Muscle of back (tissue), 11 donors: ENCODE results near the gene KLF13. TPM values are rescaled to one million over a fixed set of nuclear protein-coding genes. Genes with fewer than 3 reads are reported as not detected.

Experiments
- DNase-seq, 3 donors: peaks; one replicate each; pipeline versions ENCODE4 v3.0.0 to v3.0.0-alpha.2; 2013
- polyA plus RNA-seq, 10 donors: library from polyadenylated mRNA; unstranded; fragments of 120-200 nt; gene quantifications; one replicate each; pipeline ENCODE4 v1.2.1, GENCODE V29; 2013; ENCODE audit not compliant: insufficient read length in 10 of 10

The KLF13 gene
- polyA plus RNA-seq, 10 donors, result 32.4 to 48.3 (median 36.5) TPM

DNA sequence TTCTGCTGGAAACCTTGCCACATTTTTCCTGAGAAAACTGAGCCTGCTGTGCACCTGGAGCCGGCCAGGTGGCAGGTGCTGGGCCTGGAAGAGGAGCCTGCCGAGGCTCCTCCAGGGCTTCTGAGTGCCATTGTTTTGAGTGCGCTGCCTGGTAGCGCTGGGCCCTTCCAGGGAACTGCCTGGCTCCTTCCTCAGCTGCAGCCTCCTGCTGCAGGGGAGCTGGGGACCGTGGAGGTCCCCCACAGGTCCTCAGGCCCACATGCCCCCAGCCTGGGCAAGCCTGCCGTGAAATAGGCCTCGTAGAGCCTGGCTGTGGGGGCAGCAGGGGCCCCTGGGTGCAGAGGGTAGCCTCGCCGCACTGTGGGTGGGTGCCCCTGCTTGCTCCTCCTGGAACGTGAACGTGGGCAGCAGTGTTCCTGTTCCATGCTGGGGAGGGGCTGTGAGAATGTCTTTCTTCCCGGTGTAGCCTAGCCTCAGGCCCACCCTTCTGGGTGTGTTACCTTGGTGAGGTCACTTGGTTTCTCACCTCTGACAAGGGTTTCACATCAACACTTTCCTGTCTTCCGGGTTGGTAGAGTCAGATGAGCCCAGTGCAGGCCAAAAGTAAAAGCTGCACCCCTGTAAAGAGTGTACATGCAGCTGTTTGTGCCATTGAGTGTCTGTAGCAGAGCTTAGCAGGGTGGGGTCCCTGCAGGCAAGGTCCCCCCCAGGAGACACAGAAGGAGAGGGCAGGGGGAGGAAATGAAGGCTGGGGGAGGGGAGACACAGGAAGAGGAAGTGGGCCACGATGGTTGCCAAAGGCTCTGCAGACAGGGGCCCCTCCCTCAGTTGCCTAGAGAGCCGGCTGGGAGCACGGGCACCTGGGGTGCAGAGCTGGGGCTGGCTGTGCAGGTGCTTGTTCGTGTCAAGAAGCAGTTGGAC is 34.5 kb downstream of the KLF13 start:
- DNase-seq, result no peak

DNA sequence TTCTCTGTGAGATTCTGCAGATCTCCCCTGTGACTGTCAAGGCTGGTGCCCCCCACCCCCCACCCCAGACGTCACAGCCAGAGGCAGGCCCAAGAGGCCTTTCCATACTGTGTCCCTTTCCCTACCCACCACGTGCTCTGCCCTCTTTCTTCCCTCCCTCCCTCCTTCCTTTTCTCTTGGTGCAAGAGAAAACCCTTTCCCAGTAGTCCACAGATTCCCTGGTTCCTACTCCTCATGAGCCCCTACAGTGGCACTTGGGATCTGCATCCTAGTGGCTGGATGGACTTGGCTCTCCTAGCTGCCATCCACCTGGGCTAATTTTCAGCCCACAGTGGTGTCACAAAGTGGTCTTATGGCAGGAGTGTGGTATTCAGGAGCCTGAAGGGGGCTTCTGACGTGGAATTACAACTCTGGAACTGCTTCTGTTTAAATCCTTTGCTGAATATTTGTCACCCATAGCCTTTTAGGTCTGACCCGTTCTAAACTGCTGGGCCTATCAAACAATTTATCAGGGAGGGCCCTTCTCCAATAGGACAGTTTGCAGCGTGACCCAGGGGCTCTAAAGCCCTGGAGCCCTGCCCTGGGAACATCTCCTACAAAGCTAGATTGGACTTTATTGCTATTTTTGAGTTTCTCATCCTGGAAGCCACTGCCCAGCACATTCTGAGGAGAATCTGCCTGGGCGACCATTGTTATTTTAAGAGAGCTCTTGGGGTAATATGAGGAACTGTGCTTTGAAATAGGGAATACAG is 35.3 kb downstream of the KLF13 start:
- no peak for DNase-seq

DNA sequence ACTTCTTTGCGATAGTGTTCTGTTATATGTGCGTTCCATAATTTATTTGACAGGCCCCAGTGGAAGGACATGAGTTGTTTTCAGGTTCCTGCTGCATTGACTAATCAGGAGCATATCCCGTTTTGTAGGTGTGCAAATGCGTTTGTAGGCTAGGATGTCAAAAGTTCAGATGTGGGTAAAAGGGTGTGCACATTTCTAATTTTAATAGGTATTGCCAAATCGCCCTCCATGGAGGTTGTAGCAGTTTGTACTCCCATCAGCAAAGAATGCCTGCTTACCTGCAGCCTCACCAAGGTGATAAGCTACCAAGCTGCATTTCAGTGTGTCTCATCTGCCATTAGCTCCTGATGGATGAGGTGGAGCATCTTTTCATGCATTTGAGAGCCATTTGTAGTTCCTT is 36.3 kb downstream of the KLF13 start:
- DNase-seq, result no peak

DNA sequence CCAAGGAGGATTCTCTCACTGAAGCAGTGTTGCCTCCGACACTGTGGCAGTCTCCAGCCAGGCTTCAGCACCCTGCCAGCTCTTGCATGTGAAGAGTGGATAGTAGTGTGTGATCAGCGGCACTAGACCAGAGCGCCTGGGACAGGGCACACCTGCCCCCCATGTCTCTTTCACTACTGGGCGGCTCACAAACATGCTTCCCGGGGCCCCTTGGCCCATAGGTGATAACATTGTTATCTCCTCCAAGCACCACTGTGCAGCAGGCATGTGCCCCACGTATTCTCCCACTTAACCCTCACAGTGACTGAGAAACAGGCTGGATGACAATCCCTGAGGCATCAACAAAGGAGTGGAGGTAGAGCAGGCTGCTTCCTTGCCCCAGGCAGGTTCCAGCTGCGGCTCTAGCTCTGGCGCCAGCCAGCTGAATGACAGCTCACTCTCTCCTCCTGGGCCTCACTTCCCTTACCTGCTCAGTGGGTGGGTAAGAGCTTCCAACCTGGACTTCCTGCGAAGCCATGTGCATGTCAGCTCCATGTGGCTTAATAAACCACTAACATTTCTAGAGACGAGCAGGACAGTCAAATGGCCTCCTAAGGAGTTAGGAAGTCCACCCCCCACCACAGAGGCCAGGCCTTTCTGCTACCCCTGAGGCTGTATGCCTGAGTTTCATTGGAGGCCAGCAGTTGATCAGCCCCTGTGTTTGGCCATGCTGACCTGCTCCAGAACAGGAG is 37.8 kb downstream of the KLF13 start:
- no peak for DNase-seq

DNA sequence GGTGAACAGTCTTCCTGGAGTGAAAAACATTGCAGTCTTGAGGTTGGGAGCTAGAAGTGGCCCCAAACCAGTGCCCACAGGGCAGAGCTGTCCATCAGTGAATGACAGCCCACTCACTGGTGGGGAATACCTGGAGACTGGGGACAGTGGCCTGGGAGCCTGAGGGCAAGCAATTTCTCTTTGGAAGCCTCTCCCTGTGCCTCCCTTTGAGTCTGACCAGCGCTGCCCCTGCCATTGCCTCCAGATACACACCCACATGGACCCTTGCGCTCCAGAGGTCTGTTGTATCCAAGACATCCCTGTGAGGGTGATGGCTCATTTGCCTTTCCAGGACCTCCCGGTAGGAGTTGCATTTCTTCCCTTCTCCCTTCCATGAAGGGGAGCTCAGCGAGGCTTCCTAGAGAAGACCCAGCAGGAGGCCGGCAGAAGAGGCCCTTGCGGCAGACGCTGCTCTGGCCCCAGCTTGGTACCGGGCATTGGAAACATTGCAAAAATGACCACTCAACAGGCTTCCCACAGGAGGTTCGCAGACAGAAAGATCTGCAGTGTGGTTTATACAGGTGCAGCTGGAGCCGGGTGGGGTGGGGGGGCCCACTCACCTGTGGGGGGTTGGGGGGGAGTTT is 38.5 kb downstream of the KLF13 start:
- DNase-seq, result no peak

DNA sequence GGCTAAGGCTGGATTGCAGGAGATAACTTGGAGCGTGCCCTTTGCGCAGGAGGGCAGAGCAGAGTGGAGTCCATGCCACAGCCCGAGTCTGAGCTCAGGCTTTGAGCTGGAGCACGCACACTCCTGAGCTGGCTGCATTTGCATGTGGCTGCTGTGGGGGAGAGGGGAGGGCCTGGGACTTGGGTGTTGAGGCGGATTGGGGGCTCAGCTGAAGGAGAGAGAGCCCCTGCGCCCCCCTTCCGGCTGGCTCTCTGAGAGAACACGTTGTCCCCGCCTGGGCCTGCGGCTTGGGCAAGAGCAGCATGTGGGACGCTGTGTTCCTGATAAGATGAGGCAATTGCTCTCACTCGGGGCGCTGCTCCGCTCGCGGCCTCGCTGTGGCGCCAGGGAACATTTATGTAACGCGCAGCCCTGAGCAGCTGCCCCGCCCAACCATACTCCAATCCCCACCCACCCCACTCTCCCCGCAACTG is 39.1 kb downstream of the KLF13 start:
- DNase-seq, result peak; percentile 66 to 88 (median 79)

DNA sequence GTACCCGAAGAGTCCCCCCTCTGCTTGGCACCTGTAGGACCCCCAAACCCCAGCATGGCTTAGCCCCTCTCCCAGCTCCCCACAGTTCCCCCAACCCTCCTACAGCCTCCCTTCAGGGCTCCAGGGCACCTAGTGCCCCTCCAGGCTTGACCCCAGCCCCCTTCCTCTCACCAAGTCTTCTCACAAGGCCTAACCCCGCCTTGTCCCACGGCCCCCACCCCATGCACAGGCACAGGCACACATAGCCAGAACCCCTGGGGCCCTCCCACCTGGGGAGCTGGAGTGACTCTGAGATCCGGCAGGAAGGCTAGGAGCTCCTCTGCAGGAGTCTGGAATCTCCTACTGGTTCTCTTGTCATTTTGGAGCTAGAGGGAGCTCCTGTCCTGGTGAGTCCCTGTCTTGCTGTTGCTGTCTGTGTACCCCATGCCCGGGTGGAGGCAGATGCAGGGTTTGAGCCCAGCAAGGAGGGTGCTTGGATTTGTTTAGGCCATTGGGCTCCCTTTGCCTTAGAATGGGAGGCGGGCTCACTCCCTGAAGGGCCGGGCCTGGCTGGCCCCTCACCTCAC is 39.6 kb downstream of the KLF13 start:
- DNase-seq, result no peak

DNA sequence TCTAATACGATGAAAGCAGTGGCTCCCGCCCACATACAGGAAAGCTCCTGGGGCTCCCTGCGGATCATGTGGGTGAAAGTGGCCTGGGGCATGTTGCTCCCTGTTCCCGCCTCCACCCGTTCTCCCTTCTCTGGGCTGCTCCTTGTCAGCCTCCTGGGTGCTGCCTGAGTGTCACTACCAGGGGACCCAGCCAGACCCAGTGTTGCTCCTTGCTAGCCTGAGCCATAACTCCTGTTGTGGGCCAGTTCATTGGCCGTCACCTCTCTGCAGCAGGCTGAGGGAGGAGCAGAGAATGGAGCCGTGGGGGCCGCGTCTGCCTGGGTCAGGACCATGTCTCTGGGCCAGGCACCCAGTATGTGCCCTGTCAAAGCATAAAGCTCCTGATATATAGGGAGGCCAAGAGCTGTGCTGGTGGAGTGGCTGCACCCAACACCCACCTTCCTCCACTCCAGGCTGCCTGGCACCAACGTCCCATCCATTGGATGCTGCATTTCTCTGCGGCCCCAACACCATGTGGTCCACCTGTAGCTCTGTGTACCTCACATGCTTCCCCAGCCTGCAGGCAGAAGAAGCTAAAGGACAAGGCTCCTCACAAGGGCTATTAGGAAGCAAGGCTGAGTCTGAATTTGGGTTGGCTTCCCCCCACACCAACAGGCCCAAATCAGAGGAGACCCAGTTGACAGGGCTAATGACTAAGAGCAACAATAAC is 40.5 kb downstream of the KLF13 start:
- no peak for DNase-seq

DNA sequence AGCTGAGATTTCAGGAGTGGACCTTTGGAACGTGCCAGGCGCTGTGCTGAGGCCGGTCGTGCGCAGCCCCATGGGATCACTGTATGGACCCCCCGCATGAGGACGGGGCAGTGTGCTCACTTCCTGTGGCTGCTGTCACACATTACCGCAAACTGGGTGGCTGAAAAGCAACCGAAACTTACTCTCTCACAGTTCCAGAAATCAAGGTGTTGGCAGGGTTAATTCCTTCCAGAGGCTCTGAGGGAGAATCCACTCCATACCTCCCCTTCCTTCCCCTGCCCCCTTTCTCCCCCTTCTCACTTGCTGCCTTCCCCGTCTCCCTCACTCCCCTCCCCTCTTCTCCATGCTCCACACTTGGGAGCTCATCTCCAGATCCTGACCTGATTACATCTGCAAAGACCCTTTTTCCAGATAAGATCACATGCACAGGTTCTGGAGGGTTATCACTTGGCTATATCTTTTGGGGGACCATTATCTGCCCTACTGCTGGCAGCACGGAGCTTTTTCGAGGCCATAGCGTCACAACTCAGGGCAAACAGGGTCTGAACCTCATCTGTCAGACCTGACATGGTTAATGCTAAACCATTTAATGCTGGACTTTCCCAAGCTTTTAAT is 41.2 kb downstream of the KLF13 start:
- no peak for DNase-seq

DNA sequence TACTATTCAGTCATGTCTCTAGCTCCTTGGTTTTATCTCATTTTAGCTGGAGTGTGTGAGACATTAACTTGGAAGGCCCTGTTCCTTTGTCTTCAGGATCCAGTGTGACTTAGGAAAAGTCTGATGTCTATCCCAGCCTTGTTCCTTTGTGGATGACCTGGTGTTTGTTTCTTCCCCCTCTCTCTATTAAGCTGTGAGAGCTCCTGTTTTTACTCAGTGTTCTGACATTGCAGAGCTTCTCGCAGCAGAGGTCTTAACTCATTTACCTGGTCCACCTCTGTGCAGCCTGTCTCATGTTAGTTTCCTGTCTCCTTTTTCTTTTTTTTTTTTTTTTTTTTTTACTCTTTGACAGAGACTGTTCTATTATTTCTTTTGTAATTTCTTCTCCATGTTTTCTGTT is 43.1 kb downstream of the KLF13 start:
- no peak for DNase-seq

DNA sequence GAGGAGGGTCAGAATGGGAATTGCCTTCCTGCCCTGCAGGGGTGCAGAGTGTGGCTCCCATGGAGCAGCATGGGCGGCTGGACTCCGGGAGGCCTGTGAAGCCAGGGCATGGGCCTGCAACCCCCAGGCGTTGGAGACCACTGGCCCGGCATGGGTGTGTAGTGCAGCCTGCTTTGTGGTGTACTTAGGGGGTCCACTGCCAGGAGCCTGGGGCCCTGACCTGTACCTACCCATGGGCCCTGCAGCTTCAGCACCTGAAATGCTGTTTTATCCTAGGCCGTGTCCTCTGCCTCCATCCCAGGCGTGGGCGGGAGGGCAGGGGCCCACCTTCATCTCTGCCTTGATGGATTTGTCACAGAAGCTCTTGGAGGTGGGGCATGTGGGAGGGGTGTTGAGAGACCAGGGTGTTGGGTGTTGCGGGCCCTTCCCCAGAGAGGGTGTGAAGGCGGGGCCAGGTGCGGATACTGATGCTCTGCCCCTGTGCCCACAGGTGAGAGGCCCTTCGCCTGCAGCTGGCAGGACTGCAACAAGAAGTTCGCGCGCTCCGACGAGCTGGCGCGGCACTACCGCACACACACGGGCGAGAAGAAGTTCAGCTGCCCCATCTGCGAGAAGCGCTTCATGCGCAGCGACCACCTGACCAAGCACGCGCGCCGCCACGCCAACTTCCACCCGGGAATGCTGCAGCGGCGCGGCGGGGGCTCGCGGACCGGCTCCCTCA is 45.0 kb downstream of the KLF13 start:
- no peak for DNase-seq

DNA sequence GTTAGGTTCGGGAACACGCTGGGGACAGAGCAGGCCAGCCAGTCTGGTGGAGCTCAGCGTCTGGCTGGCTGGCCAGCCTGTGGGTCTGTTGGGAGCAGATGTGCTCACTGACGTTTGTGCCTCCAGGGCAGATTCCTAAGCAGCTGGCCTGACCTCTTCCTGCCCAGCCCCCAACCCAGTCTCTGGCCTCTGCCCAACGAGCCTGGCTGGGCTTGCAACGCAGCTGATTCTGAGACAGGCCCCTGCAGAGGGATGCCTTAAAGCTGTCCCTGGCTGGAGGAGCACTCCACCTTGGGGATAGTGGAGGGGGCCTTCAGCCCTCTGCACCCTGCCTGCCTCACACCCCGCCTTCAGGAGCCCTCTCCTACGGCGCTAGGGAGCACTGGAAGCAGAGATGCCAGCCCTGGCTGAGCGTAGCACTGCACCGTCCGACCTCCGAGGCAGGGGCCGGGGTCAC is 46.0 kb downstream of the KLF13 start:
- peak in 2 of 3 donors; percentile 68 to 81 for DNase-seq

DNA sequence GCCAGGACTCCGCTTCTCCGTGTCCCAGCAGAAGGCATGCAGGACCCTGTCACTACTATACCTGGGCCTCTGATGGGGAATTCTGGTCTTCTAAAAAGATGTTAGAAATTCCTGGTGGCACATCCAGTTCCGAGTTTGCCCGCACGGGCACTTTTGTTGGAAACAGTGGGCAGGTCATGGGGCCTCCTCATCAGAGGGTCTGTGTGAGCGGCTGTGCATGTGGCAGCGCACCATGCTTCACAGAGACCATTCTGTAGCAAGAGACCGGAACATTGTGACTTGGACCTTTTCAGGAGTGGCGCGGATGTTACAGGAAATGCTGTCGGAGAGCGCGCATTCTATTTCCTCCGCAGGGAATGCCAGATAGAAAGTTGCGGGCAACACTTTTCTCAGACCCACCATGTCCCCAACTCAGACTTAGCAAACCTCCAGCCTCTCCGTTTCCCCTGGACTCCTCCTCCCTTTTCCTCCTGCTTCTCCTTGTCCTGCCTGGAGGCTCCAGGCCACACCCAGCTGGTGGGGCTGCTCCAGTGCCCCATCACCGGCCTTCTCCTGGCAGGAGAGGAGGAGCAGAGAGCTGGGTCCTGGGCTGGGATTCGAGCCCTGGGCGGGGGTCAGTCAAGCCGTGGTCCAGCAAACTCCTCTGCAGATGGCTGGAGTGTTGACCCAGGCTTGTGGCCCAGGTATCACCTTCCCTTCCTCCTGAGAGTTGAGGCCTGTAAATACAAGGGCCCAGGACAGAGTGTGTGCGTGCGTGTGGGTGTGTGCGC is 46.6 kb downstream of the KLF13 start:
- no peak for DNase-seq

DNA sequence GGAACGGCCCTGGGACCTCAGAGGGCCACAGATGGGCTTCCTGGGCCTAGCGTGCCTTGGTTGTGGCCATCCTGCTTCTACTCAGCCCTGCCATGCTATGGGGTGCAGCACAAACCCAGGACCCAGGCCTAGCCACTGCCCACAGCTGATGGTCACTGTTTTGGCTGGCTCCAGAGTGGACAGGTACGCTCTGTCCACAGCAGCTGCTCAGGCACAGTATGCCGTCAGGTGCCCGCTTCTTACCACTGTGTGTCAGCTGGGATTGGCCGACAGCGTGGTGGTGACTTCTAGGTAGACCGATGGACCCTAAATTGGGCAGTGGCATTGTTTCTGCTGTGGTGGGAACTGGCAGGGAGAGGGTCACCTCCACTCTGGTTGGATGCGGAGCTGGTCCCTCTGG is 47.3 kb downstream of the KLF13 start:
- no peak for DNase-seq

DNA sequence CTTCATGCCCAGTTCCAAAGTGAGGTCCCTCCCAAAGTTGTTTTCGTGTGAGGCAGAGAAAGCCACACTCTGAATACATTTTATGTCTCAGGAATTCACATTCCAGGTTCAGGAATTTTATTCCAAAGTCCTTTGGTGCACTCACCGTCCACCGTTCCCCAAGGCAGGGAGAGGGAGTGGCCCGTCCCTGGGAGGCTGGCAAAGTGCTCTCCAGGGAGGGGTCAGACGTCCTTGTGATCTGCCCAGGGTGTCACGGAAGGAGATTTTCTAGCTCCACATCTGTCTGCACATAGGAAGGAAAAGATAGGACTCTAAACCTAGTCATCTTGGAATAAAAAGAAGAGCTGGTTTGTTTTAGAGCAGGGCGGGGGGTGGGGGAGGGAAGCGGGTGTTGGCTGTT is 47.9 kb downstream of the KLF13 start:
- no peak for DNase-seq

DNA sequence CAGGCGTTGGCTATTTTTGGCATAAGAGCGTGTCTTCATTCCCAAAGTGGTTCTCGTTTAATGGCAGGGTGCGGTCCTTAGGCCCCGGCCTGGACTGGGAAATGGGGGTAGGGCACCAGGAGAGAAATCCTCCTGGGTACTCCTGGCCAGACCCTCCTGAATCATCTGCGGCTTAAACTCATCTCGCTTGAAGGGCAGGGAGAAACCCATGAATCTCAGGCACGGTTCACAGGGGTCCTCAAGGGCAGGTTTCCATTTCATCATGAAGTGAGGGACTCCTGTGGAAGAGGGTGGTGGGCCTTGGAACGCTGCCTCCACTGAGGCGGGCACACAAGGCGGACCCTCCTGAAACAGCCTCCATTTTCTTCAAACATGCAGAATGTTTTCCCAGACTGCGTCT is 48.4 kb downstream of the KLF13 start:
- no peak for DNase-seq

DNA sequence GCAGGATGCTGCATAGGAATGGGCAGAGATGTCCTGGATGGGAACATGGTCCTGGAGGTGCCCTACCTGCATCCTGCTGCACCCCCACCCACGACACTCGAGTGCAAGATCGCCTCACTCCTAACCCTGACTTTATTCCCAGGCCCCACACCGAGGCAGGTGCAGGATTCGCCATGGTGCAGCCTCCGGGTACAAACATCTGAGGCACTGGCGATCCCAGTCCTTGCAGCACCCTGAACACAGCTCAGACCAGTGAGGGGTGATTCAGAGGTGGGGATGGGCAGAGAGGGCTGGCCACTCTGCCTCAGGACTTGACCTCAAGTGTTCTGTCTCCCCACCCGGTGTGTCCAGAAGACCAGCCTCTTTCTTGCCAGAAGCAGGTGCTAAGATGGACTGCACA is 49.1 kb downstream of the KLF13 start:
- DNase-seq, result no peak

DNA sequence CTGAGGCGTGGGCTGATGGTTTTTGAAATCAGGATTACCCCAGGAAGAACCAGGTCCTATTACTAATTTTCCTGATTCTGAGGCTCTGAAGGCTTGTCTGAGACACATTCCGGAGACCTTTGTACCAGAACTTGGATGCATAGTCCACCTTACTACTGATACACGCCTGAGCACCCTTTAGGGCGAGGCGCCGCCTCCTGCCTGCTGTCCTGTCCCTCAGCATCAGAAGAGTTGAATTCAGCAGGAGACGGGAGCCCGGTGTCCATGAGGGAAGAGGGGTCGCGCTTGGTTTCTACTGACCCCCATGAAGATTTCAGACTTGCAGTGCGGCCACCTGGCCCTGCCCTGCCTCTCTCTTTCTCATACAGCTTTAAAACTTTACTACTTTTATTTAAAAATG is 49.9 kb downstream of the KLF13 start:
- no peak for DNase-seq

DNA sequence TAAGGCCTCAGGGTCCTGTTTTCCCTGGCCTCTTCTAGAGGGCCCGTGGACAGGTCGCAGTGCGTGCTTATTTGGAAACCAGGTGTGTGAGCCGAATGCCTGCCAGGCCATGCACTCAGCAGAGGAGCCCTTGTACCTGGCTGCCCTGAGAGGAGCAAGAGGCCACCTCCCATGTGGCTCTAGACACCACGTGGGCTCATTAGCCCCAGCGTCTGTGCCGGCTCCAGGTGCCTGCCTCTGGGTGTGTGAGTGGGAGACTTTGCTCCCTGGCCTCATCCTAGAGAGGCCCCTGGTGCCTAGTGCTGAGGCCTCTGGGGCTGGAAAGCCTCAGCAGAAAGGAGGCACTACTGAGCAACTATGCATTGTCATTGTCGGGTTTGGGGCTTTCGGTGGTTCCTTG is 50.4 kb downstream of the KLF13 start:
- DNase-seq, result no peak
